ENCODE data around the gene REPS2.

The REPS2 gene

DNA sequence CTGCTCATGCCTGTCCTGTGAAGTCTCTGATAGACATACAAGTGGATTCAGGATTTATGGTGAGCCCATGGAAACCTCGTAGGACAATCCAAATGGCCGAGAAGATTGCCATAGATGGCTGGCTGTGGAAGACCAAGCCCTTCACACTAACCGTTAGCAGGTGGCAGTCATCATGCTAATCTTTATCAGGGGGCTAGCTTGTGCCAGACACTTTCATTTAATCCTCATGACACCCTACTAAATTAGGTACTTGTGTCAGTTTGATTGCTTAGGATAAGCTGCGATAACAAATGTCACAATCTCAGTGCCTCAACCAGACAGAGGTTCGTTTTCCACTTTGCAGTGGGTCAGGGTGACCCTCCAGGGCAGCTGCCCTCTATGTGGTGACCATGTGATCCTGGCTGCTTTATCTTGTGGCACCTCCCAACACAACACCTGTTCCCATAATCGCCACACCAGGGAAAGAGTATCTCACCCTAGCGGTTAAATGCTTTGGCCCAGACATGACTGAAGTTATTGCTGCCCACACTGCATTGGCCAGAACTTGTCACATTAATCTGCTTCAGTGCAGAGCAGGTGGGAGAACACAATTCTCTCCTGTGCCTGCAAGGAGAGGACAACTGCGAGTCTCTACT, 60.8 kb downstream of the REPS2 start:
- DNase-seq = no peak

DNA sequence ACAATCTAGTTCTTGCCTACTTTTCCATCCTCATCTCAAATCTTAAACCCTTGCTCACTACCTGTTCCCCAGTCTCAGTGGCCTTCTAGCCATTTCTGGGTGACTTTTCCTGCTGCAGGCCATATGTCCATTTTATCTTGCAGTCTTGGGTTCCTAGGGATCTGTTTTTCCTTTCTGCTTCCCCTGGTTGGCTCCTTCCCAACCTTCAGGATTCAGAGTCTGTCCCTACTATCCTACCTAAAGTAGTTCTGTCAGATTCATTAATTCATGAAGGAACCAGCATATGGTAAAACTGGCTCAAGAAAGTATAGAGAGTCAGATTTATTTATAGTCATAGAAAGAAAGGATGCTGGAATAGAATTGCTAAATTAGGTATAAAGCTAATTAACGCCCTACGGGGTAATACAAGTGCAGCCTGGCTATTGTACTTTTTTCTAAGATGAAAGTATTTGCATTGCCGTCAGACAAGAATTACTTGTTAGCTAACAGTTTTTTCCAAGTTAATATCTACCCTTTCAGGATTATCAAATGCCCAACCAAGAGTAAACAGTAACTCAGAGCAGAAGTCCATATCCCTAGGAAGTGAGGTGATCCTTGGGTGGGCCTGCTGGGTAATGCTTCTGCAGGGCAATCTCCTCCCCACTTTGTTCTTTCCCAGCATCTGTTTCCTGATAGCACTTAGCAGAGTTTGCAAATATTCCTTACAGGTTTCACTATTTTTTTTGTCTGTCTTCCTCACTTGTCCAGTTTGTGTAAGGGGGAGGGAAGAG, 63.6 kb downstream of the REPS2 start:
- DNase-seq = no peak

DNA sequence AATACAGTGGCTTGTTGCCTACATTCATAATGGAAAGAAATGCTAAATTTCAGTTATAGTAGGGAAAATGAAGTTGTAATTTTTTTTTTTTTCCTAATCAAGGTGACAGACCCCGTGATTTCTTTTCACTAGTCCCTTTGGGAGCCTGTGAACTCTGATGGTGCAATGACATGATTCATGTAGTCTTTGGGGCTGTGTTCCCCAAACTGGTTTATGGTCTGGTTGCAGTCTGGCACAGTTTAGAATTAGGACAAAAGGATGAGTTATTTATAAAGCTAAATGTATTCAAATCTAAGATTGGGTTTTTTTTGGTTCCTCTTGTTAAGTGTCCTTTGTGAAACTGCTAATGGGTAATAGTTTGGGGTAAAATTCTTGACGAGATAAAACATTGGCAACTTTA, 66.0 kb downstream of the REPS2 start:
- DNase-seq = no peak

DNA sequence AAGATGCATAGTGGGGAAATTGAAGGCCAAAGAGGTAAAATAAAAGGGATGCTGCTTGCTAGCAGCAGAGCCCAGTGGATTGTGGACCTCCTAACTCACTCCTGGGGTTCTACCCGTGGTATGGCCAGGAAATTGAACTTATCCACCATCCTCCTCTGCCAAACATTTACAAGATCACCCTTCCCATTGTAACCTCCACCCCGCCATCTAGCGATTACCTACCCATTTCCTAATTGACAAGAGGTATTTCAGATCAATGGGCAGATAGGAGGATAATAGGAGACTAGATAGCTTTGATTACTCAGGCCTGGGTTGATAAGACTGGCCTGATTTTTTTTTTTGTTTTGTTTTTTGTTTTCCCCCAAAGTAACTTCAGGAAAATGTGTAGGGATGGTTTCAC, 67.8 kb downstream of the REPS2 start:
- no peak for DNase-seq

DNA sequence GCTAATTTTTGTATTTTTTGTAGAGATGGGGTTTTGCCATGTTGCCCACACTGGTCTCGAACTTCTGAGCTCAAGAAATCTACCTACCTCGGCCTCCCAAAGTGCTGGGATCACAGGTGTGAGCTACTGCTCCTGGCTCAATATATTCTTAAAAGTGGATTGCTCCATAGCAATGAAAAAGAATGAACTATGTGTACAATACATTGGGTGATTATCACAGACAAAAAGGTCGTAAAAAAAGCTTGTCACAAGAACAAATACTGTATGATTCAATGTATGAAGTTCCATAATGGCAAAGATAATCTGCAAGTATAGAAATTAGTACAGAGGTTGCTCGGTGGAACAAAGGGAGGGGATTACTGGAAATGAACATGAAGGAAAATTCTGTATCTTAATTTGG, 70.7 kb downstream of the REPS2 start:
- DNase-seq = no peak

DNA sequence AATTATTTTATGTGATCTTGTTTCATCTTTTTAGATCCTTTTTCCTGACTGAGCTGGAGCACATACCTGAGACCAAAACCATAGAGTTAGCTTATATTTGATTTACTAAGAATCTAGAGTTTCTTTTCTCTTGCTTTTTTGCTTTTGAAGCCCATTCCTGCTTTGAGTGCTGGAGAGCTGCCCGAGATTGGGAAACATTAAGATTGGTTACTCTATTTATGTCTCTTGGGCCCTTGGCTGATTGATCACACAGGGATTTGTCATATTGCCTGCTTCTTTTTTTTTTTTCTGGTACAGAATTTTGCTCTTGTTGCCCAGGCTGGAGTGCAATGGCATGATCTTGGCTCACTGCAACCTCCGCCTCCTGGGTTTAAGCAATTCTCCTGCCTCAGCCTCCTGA, 73.9 kb downstream of the REPS2 start:
- DNase-seq = no peak

DNA sequence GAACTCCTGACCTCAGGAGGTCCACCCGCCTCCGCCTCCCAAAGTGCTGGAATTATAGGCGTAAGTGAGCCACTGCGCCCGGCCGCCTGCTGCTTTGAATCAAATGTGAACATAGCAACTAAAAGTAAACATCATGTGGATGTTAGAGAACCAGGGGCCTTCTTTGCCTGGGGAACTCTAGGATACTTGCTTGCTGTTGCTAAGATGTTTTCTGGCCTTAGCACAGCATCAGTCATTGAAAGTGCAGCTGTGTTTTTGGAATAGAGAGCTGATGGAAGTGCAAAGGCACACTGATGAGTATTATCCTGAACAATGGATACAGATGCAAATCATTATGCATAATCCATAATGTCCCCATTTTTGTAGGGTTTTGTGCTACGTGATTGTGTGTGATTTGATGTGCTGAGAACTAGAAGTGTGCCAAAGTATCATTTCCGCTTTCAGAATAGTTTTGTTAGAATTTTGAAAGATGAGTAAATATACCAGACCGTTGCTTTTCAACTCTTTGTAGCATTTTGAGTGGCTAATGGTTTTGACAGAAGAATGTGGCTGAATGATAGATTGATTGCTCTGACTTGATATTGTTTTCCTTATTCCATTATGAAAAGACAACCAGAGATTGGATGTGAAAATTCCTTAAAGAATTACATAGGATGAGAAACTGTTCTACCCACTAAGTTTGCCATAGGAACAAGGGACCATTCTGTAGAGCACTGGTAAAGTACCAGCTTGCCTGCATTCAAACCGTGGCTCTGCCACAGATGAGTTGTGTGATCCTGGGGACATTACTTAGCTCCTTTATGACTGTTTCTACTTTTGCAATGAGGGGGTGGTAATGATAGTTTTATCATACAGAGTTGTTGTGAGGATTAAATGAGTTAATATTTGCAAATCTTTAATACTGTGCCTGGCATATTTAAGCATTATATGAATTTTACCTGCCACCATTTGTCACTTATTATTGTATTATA, 74.7 kb downstream of the REPS2 start:
- DNase-seq = no peak

DNA sequence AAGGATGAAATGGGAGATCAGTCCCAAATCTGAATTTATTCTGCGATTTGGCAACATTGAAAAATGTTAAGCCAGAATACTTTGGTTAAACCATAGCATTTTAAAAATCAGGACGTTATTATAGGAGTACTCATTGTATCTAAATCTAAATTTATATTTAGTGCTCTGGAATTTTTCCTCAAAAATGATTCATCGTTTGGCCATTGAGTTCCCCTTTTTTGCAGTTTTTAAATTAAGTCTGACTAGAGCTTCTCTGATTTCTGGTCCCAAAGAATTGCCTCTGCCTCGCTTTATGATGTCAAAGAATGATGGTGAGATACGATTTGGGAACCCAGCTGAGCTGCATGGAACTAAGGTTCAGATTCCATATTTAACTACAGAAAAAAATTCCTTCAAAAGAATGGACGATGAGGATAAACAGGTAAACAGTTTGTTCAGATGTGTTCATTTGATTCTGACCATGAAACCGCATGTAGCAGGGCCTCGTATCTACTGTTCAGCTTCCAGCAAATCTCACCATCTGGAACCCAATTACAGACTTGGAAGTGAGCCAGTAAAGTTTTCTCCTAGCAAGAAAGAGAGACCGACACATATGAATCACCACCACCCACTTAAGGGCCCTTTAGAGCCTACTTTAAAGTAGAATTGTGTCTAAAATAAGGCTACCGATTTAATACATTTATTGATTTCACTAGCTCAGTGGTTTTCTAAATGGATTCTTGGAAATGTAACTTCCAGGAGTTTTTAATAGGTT, 75.6 kb downstream of the REPS2 start:
- DNase-seq = no peak

DNA sequence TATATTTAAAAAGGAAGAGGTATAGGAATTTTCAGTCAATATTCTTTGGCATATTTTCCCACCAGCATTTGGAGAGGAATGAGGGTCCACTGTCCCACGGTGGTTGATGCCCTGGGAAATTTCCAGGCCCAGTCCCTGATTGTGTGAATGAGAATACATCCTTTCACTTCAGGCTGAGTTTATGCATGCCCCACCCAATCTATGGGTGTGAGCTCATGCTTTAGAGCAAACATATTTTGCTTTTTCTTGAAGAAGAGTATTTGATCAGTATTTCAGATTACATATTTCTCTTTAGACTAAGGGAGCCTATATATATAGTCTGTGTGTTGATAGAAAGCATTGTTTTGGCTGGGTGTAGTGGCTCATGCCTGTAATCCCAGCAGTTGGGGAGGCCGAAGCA, 77.2 kb downstream of the REPS2 start:
- DNase-seq = no peak

DNA sequence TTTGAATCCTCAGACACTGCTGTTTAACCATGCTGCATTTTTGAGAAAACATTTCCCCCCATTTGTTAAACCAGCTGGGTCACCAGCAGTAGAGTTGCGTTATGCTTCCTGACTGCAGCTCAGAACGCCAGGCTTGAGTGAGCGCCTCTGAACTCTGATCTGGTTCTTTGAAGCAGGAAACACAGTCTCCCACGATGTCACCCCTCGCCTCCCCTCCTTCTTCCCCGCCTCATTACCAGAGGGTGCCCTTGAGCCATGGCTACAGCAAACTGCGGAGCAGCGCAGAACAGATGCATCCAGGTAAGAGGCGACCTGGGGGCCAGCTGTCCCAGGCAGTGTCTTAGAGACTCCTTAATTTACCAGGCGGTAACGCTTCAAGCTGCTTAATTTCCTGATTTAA, 78.4 kb downstream of the REPS2 start:
- DNase-seq = no peak

DNA sequence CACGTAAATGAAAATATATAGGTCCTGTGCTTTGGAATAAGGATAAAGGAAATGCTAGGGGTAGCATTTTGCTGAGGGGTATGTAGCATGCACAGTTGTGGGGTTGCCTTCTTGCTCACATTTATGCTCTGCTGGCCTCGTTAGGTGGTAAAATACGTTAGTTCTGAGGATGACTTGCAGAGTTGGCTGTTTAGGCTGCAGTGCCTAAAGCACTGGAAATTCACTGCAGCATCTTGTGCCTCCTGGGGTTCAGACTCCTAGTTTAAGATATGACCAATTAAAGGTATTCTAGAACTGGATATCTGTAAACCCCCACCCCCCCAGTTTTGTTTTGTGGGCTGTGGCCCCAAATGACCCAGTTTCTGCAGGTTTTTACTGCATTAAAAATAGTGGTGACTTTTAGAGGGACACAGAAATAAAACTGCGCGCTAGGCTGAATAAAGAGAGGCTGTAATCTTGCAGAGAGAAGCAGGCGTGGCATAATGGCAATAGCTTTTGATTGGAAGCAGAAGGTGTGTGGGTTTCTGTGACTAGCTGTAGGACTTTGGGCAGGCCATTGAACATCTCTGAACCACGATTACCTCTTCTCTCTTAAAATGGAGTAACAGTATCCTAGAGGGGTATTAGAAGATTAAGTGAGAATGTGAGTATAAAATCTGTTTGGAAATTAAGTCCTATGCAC, 79.3 kb downstream of the REPS2 start:
- no peak for DNase-seq

DNA sequence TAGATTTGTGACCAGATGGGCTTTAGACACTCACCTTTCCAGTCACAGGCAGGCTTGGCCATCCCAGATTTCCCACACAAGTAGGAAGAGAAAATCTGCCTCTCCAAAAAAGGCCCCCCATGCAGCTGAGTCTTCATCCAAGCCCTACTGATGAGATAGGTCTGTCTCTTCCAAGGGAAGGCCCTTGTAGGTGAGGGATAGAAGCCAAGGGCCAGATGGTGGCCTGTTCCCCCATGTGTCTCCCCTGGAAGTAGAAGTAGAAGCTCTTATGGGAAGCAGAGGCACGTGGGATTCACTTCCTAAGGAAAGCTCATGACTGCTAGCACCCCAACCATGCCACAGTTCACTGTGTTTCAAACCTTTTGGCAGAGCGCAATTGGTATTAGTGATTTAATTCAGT, 81.5 kb downstream of the REPS2 start:
- DNase-seq = no peak

DNA sequence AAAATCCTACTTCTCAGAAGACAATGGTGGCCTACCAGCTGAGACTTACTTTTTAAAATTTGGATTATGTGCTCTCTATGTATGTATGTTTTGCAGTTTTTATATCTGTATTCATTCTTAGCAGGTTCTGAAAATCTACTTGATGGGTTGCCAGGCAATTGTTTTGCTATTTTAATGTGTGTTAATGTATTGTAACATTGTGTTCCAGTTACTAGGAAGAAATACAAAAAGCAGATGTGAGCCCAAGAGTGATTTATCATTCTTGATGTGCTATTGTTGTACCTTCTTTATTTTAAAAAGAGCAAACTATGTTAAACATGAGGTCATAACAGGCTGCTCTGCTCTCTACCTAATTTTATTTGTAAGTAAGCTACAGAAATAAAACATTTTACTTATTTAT, 81.9 kb downstream of the REPS2 start:
- DNase-seq = no peak

DNA sequence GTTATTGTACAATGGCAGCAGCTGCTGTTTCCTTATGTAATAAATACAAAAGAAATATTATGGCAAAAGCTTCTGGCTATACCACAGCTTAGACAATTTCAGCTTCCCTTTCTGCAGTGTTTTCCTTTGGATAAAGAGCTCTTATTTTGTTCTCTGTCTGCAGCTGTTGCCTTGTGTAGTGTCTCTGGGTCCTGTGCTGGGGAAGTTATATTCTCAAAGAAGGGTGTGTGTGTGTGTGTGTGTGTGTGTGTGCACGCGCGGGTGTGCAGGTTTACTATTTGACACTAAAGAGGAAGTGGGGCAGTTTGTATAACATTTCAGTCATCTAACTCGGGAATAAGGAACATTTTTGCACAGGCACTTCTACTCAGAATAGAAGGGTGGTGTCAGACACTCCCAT, 83.6 kb downstream of the REPS2 start:
- peak; percentile 40 for DNase-seq

DNA sequence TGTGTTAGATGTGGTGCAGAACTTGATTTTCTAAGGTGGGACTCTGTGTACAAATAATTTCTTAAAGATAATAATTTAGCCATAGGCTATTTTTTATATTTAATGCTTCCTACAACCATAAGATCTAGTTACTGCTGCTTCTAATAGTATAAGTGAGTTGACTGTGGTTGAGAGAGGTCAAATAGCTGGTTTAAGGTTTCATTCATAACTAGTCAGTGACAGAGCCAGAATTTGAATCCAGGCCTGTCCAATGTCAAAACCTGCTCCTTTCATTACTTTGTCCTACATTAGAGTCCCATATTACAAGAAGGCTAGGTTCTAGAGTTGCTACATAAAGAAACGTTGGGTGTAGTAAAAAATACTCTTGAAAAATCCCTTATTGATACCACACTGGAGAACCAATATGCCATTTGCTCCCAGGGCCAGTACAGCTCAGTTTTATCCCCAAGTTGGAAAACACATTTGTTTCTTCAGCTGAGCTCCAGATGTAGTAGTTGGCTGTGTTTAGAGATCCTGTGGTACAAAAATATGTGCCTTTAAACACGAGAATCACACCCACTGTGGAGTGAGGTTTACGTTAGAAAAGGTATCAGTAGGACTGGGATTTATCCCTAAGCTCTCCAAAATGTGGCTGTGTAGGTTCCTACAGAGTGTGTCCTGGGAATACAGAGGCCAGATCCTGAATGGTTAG, 84.3 kb downstream of the REPS2 start:
- no peak for DNase-seq

DNA sequence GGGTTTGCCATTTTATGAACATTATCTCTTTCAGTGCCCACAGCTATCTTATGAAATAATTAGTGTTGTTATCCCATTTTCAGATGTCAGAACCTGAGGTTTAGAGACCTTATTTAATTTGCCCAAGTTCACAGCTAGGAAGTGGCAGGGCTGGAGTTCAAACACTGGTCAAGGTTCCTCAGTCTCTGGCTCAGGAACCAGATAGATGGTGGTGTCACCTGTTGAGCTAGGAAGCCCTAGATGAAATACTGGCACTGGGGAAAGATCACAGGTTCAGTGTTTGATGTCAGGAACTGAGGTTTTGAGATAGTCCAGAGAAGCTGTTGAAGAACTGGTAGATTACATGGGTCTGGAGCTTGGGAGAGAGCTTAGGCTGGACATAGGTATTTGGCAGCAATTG, 85.4 kb downstream of the REPS2 start:
- no peak for DNase-seq

DNA sequence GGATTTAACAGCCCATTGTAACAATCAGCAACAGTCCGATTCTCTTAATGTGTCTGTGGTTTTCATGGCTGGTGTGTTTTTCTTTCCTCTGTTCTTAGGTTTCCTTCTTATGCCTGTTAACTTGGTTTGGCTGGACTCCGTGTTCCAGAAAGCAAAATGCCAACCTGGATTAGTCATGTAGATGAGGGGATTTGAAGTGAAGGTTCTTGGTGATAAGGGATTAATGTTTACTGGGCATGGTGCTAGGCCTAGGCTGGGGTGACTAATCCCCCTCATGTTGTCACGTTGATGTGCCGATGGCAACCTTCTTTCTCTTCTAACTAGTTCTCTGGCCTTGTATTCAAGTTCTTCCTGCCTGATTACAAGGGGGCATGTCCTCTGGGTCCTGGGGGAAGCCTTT, 85.9 kb downstream of the REPS2 start:
- no peak for DNase-seq

DNA sequence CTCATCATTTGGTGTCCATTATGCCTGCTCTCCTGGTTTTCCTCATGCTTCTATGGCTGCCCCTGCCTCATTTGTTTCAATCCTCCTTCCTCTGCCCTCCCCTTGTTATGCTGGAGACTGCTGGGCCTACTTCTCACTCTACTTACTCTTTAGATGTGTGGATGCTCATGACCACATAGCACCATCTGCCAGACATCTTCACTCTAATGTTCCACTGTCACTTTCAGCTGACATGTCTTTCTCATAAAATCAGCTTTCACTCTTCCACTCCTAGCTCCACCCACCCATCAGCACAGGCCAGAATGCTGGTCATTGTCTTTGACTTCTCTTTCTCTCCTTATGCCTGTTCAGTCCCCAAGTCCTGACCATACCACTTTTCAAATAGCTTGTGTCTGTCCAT, 86.8 kb downstream of the REPS2 start:
- DNase-seq = no peak

DNA sequence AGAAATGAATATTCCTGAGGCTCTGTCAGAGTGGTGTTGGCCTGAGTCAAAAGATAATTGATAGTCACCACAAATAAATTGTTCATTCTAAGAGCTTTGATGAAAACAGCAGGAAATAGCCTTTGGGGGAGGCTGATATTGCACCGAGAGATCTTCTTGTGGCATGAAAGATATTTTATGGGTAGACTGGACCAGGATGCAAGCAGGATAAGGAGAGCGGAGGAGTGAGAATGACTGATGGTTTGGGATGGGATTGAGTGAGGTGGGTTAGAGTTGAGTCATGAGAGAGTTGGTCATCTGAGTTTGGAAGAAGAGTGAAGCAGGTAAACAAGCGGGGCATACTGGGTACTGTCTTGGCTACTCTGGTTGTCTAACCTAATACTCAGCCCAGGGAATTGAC, 88.7 kb downstream of the REPS2 start:
- no peak for DNase-seq

DNA sequence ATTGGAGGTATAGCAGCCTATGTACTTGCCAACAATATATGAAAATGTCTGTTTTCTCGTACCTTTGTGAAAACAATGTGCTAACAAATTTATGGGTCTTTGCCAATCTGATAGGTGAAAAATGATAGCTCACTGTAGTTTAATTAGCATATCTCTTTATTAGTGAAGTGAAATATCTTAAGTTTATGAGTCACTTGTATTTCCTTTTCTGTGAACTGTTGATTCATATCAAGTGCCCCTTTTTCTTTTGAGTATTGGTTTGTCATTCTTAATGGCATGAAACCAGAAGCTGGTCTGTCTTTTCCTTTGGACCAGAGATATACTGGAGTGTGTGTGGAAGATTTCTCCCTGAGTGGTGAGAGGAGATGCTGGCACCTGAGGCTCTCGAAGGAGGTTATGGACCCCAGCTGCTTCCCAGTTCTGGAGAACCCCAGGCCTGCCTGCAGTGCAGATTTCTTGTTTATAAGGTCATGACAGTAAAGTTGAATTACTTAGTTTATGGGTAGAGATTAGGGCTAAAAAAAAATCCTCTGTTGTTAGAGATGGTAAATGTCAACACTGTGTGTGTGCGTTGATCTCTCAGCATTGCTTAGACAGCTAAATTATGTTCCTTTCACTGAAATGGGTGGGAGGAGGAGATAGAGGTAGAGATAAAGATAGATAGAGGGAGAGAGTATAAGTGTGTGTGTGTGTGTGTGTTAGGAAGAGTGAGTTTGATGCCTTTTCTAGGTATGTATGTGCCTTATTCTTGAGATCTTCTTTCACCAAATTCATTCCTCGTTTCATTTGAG, 89.9 kb downstream of the REPS2 start:
- no peak for DNase-seq

DNA sequence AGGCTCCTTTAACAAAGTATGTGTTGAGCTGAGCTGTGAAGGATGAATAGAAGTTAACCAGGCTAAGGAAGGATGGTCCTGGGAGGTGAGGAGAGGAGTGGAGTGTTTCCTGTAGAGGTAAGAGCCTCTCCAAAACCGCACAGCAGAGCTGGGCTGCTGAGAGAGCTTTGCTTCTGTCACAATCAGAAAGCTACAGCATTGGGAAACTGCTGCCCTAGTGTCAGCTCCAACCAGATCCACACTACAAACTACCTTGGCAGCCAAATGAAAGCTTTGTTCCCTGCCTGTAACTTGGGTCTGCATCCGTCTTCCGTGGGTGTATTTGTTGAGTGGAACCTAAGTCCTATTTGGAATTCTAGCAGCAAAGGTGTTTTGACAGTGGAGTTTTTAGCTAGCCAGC, 91.8 kb downstream of the REPS2 start:
- no peak for DNase-seq
